Measurements from ENCODE around the gene NHLH1. TPM values are rescaled to one million over a fixed set of nuclear protein-coding genes. Genes with fewer than 3 reads are reported as not detected.

The NHLH1 gene
- total RNA-seq, 2 donors from 2014 or later, result 1.2 to 2.0 TPM

- no peak for DNase-seq (ENCODE audit: low spot score)
- no peaks in the 10 kb centered on the region for H3K9me3 Mint-ChIP-seq
- H3K4me1 Mint-ChIP-seq (ENCODE audit: low read depth in 2 of 2), result peaks cover 0 to 14% of the 10 kb centered on the region in 2 donors
- H3K27me3 Mint-ChIP-seq, result no peaks in the 10 kb centered on the region
- H3K27ac Mint-ChIP-seq, result peak overlapping the region; percentile 13 to 58
- H3K4me3 Mint-ChIP-seq, result no peak overlapping the region
- no peak for ATAC-seq
- H3K36me3 Mint-ChIP-seq, result peaks cover 20% of the 10 kb centered on the region
Observed at GRCh38 chr1:160362168-160362957, 4.5 kb upstream of the NHLH1 start.

GRCh38 chr1:160363010-160363409, 3.9 kb upstream of the NHLH1 start:
- no peak for DNase-seq (ENCODE audit: low spot score)

GRCh38 chr1:160363951-160364735, 2.7 kb upstream of the NHLH1 start:
- DNase-seq (ENCODE audit: low spot score) (no peak), ATAC-seq (no peak)
- H3K27ac Mint-ChIP-seq, result peak overlapping the region in 1 of 2 donors; percentile 16
- H3K4me3 Mint-ChIP-seq, result no peak overlapping the region
- no peaks in the 10 kb centered on the region for H3K9me3 Mint-ChIP-seq
- H3K27me3 Mint-ChIP-seq, result no peaks in the 10 kb centered on the region
- H3K4me1 Mint-ChIP-seq (ENCODE audit: low read depth in 2 of 2), result peaks cover 0 to 10% of the 10 kb centered on the region in 2 donors
- H3K36me3 Mint-ChIP-seq, result peaks cover 9% of the 10 kb centered on the region

More at GRCh38 chr1:160363010-160363409, 3.9 kb upstream of the NHLH1 start:
- peaks cover 0 to 12% of the 10 kb centered on the region in 2 donors for H3K4me1 Mint-ChIP-seq (ENCODE audit: low read depth in 2 of 2)
- no peak for ATAC-seq
- peaks cover 18% of the 10 kb centered on the region for H3K36me3 Mint-ChIP-seq
- H3K27ac Mint-ChIP-seq, result peak overlapping the region in 1 of 2 donors; percentile 58
- no peak overlapping the region for H3K4me3 Mint-ChIP-seq
- no peaks in the 10 kb centered on the region for H3K27me3 Mint-ChIP-seq
- no peaks in the 10 kb centered on the region for H3K9me3 Mint-ChIP-seq

GRCh38 chr1:160365325-160365724, 1.5 kb upstream of the NHLH1 start:
- Mint-ChIP-seq H3K9me3 (no peaks in the 10 kb centered on the region), H3K27me3 (no peaks in the 10 kb centered on the region), H3K4me3 (no peak overlapping the region), H3K4me1 (ENCODE audit: low read depth in 2 of 2) (peaks cover 0 to 10% of the 10 kb centered on the region in 2 donors), H3K27ac (no peak overlapping the region), H3K36me3 (peaks cover 5% of the 10 kb centered on the region)
- ATAC-seq (no peak), DNase-seq (ENCODE audit: low spot score) (no peak)

- Mint-ChIP-seq H3K4me3 (no peak overlapping the region), H3K9me3 (no peaks in the 10 kb centered on the region), H3K27me3 (no peaks in the 10 kb centered on the region), H3K4me1 (ENCODE audit: low read depth in 2 of 2) (peaks cover 0 to 2% of the 10 kb centered on the region in 2 donors), H3K36me3 (no peaks in the 10 kb centered on the region), H3K27ac (no peak overlapping the region)
- ATAC-seq, result no peak
- no peak for DNase-seq (ENCODE audit: low spot score)
Observed at GRCh38 chr1:160367516-160367900, 637 bp downstream of the NHLH1 start.

GRCh38 chr1:160367934-160368923, 1.4 kb downstream of the NHLH1 start:
- Mint-ChIP-seq H3K9me3 (no peaks in the 10 kb centered on the region), H3K27ac (no peak overlapping the region), H3K4me3 (no peak overlapping the region), H3K36me3 (no peaks in the 10 kb centered on the region), H3K4me1 (ENCODE audit: low read depth in 2 of 2) (no peaks in the 10 kb centered on the region), H3K27me3 (no peaks in the 10 kb centered on the region)
- DNase-seq (ENCODE audit: low spot score) (no peak), ATAC-seq (peak in 1 of 2 donors; percentile 53)

GRCh38 chr1:160369087-160369486, 2.2 kb downstream of the NHLH1 start:
- Mint-ChIP-seq H3K36me3 (no peaks in the 10 kb centered on the region), H3K4me3 (no peak overlapping the region)

GRCh38 chr1:160370561-160371345, 3.9 kb downstream of the NHLH1 start:
- no peaks in the 10 kb centered on the region for H3K36me3 Mint-ChIP-seq

More at GRCh38 chr1:160369087-160369486, 2.2 kb downstream of the NHLH1 start:
- Mint-ChIP-seq H3K27me3 (no peaks in the 10 kb centered on the region), H3K27ac (no peak overlapping the region), H3K4me1 (ENCODE audit: low read depth in 2 of 2) (no peaks in the 10 kb centered on the region), H3K9me3 (no peaks in the 10 kb centered on the region)
- DNase-seq (ENCODE audit: low spot score) (no peak), ATAC-seq (no peak)

GRCh38 chr1:160371346-160371631, 4.4 kb downstream of the NHLH1 start:
- Mint-ChIP-seq H3K4me3 (no peak overlapping the region), H3K27me3 (no peaks in the 10 kb centered on the region), H3K9me3 (no peaks in the 10 kb centered on the region), H3K36me3 (no peaks in the 10 kb centered on the region), H3K27ac (no peak overlapping the region), H3K4me1 (ENCODE audit: low read depth in 2 of 2) (peaks cover 10% of the 10 kb centered on the region in 2 donors)
- ATAC-seq (no peak), DNase-seq (ENCODE audit: low spot score) (no peak)

More at GRCh38 chr1:160370561-160371345, 3.9 kb downstream of the NHLH1 start:
- Mint-ChIP-seq H3K4me3 (no peak overlapping the region), H3K27me3 (no peaks in the 10 kb centered on the region), H3K9me3 (no peaks in the 10 kb centered on the region), H3K27ac (no peak overlapping the region), H3K4me1 (ENCODE audit: low read depth in 2 of 2) (peaks cover 5% of the 10 kb centered on the region in 2 donors)
- ATAC-seq (no peak), DNase-seq (ENCODE audit: low spot score) (no peak)

- Mint-ChIP-seq H3K36me3 (no peaks in the 10 kb centered on the region), H3K27ac (no peak overlapping the region), H3K4me3 (no peak overlapping the region), H3K27me3 (no peaks in the 10 kb centered on the region), H3K9me3 (no peaks in the 10 kb centered on the region), H3K4me1 (ENCODE audit: low read depth in 2 of 2) (peaks cover 14 to 15% of the 10 kb centered on the region in 2 donors)
- DNase-seq (ENCODE audit: low spot score) (no peak), ATAC-seq (no peak)
Observed at GRCh38 chr1:160371756-160372155, 4.9 kb downstream of the NHLH1 start.

GRCh38 chr1:160373696-160374095, 6.8 kb downstream of the NHLH1 start:
- H3K27me3 Mint-ChIP-seq, result no peaks in the 10 kb centered on the region
- H3K9me3 Mint-ChIP-seq, result no peaks in the 10 kb centered on the region

GRCh38 chr1:160374306-160375110, 7.6 kb downstream of the NHLH1 start:
- Mint-ChIP-seq H3K4me1 (ENCODE audit: low read depth in 2 of 2) (peaks cover 14 to 16% of the 10 kb centered on the region in 2 donors), H3K4me3 (no peak overlapping the region), H3K9me3 (no peaks in the 10 kb centered on the region), H3K27ac (peak overlapping the region in 1 of 2 donors; percentile 50), H3K27me3 (no peaks in the 10 kb centered on the region), H3K36me3 (no peaks in the 10 kb centered on the region)
- DNase-seq (ENCODE audit: low spot score) (no peak), ATAC-seq (no peak)

More at GRCh38 chr1:160373696-160374095, 6.8 kb downstream of the NHLH1 start:
- Mint-ChIP-seq H3K4me1 (ENCODE audit: low read depth in 2 of 2) (peaks cover 14 to 16% of the 10 kb centered on the region in 2 donors), H3K36me3 (no peaks in the 10 kb centered on the region), H3K27ac (no peak overlapping the region), H3K4me3 (no peak overlapping the region)
- DNase-seq (ENCODE audit: low spot score), result no peak
- no peak for ATAC-seq

Measured in natural killer cell treated with Interleukin-12 subunit alpha and Interleukin-12 subunit beta and Interleukin-15 and Interleukin-18, amount 100 ng/mL, for 72 hours (primary cell).